NB4 (cell line): ENCODE measurements around the gene VPS29.

Experiments used
- MYC ChIP-seq: IDR thresholded peaks from 2 replicates; pipeline ENCODE4 v1.6.1; 2011; ENCODE audit warnings: low read depth, low read length
- POLR2A ChIP-seq: IDR thresholded peaks from 2 replicates; pipeline ENCODE4 v1.6.1; 2011; ENCODE audit warnings: mild to moderate bottlenecking; ENCODE audit not compliant: insufficient read length; ENCODE audit errors: extremely low read depth
- TF ChIP-seq, protein P1 (sequence below): IDR thresholded peaks from one replicate; pipeline ENCODE4 v1.5.1; 2012; ENCODE audit warnings: low read depth, low read length
- TF ChIP-seq, protein P2 (sequence below): IDR thresholded peaks from 2 replicates; pipeline ENCODE4 v1.6.1; 2011; ENCODE audit warnings: low read depth, low read length

GRCh38 chr12:110528277-110528839, 26.4 kb upstream of the VPS29 start:
- TF ChIP-seq, protein P1, sequence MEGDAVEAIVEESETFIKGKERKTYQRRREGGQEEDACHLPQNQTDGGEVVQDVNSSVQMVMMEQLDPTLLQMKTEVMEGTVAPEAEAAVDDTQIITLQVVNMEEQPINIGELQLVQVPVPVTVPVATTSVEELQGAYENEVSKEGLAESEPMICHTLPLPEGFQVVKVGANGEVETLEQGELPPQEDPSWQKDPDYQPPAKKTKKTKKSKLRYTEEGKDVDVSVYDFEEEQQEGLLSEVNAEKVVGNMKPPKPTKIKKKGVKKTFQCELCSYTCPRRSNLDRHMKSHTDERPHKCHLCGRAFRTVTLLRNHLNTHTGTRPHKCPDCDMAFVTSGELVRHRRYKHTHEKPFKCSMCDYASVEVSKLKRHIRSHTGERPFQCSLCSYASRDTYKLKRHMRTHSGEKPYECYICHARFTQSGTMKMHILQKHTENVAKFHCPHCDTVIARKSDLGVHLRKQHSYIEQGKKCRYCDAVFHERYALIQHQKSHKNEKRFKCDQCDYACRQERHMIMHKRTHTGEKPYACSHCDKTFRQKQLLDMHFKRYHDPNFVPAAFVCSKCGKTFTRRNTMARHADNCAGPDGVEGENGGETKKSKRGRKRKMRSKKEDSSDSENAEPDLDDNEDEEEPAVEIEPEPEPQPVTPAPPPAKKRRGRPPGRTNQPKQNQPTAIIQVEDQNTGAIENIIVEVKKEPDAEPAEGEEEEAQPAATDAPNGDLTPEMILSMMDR: no peak
- TF ChIP-seq POLR2A (no peak), MYC (no peak)
- TF ChIP-seq, protein P2, sequence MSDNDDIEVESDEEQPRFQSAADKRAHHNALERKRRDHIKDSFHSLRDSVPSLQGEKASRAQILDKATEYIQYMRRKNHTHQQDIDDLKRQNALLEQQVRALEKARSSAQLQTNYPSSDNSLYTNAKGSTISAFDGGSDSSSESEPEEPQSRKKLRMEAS: no peak
